SK-N-MC (cell line): Measurements from ENCODE around the gene TSSK6.

ENCODE experiments used
- DNase-seq: peaks from one replicate; pipeline ENCODE4 v3.0.0-alpha.2; 2011; ENCODE audit warnings: low read depth, low spot score
- H3K27ac ChIP-seq: fragments of 200-600 bp; sonication (generic); 2 replicates; pipeline ENCODE4 v1.5.1; 2016; ENCODE audit warnings: mixed run types
- H3K36me3 ChIP-seq: fragments of 200-600 bp; sonication (generic); 2 replicates; pipeline ENCODE4 v1.6.1; 2017; ENCODE audit warnings: antibody characterized with exemption, low read length, mixed read lengths; ENCODE audit not compliant: insufficient read depth
- H3K4me3 ChIP-seq: fragments of 200-600 bp; sonication (generic); 2 replicates; pipeline ENCODE4 v1.5.1; 2016
- H3K9ac ChIP-seq: fragments of 200-600 bp; sonication (generic); 2 replicates; pipeline ENCODE4 v1.8.0; 2017; ENCODE audit warnings: mixed run types, mixed read lengths; ENCODE audit not compliant: insufficient read length
- H3K9me3 ChIP-seq: fragments of 200-600 bp; sonication (generic); 2 replicates; pipeline ENCODE4 v1.6.1; 2017; ENCODE audit warnings: low read depth, mild to moderate bottlenecking, antibody characterized with exemption, low read length, moderate library complexity, mixed read lengths
- EZH2 ChIP-seq: fragments of 200-600 bp; sonication (generic); IDR thresholded peaks from one replicate; pipeline ENCODE4 v1.6.1; 2017; ENCODE audit warnings: antibody characterized with exemption
- FOXP2 ChIP-seq: optimal IDR thresholded peaks from 2 replicates; pipeline ENCODE3; 2011; ENCODE audit warnings: mild to moderate bottlenecking, moderate library complexity; ENCODE audit not compliant: insufficient read depth; ENCODE audit errors: extremely low read length, control extremely low read depth
- POLR2AphosphoS5 ChIP-seq: IDR thresholded peaks from 2 replicates; pipeline ENCODE4 v1.6.1; 2012; ENCODE audit warnings: mild to moderate bottlenecking, low read depth, low read length, borderline replicate concordance

The TSSK6 gene

DNA sequence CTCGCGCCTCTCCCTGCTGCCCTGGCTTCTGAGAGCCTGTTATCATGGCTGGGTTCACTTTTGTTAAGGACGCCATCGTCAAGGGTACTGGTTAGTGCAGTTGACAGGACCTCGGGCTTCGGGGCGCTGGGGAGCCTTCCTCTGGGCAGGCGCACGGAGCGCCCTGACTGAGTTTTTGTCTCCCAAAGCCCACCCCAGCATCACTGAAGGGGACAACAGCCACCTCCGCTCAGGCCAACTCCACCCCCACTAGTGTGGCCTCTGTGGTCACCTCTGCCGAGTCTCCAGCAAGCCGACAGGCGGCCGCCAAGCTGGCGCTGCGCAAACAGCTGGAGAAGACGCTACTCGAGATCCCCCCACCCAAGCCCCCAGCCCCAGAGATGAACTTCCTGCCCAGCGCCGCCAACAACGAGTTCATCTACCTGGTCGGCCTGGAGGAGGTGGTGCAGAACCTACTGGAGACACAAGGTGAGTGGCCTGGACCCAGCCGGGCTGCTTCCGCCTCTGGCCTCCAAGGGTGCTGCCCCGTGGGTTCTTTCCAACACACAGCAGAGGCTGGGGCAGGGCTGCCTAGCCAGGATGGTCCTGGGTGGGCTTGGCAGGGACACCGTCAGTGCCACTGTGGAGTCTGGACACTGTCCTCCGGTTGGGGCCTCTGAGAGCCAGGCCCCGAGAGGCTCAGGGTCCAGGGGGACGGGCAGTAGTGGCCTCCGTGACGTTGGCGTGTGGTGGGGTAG is 16.9 kb downstream of the TSSK6 start:
- DNase-seq, result no peak
- H3K36me3 ChIP-seq, result peaks cover 86% of the 10 kb centered on the region
- no peak overlapping the region for H3K27ac ChIP-seq
- H3K9me3 ChIP-seq, result no peaks in the 10 kb centered on the region
- H3K9ac ChIP-seq, result no peak overlapping the region
- no peak overlapping the region for H3K4me3 ChIP-seq
- no peak for TF ChIP-seq EZH2

DNA sequence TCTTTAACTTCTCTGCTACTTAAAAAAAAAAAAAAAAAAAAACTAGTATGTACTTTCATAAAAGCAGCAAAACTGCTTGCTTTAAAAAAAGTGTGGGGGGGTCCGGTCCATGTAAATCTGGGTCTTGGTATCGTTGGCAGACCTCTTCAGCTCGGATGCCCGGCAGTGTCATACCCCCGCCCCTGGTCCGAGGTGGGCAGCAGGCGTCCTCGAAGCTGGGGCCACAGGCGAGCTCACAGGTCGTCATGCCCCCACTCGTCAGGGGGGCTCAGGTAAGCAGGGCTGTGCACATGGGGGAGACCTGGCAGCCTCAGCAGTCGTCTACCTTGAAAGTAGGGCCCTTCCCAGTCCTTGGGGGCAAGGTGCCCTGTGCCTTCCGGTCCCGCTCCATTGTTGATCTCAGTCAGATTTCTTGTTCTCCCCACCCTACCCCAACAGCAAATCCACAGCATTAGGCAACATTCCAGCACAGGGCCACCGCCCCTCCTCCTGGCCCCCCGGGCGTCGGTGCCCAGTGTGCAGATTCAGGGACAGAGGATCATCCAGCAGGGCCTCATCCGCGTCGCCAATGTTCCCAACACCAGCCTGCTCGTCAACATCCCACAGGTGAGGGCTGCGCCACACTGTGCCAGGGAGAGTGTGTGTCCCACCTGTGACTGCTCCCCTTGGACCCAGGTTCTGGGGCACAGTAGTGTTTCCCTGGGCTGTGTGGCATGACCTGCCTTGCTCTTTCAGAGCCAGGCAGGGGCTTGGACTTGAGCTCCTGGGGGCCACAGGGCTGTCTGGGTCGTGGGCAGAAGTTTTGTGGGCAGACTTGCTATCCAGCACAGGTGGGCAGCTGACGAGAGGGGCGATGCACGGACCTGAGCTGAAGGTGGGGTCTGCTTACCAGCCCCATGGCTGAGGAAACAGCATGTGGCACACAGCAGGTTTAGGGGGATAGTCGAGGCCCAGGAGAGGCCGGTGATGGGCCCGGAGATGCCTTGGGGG is 19.4 kb downstream of the TSSK6 start:
- no peak overlapping the region for H3K27ac ChIP-seq

DNA sequence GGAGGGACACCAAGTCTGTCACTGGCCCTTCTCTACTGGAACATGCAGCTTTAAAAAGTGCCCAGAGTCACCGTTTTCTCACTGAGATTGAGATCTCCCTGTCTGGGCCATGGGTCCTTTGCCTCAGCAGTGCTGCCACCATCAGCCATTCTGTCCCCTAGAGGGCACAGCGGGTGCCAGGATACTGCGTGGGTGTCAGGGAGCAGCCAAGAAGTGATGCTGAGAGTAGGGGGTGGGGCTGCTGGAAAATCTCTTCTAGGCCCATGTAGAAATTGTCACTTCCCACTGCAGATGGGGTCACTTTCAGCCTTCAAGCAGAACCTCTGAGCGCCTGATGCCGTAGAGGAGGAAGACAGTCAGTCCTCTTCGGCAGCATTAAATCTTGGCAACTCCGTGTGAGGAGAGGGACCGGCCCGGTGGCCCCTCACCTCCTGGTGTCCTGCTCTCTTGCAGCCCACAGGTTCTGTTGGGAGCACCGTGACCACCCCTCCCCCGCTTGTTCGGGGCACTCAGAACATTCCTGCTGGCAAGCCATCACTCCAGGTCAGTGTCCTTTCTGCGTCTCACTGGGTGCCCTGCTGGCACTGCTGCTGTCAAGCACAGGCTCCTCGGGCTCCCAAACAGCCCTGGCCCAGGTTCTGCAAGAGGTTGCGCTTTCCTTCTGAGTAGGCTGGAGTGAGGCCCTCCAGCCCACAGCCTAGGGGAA is 21.4 kb downstream of the TSSK6 start:
- Histone ChIP-seq H3K27ac (no peak overlapping the region), H3K4me3 (no peak overlapping the region), H3K9ac (no peak overlapping the region), H3K36me3 (peaks cover 64% of the 10 kb centered on the region), H3K9me3 (no peaks in the 10 kb centered on the region)
- no peak for TF ChIP-seq FOXP2
- TF ChIP-seq EZH2, result no peak
- no peak for TF ChIP-seq POLR2AphosphoS5
- DNase-seq, result no peak

More for the DNA sequence above, 19.4 kb downstream of the TSSK6 start:
- Histone ChIP-seq H3K9me3 (no peaks in the 10 kb centered on the region), H3K36me3 (peaks cover 81% of the 10 kb centered on the region), H3K9ac (no peak overlapping the region), H3K4me3 (no peak overlapping the region)
- TF ChIP-seq FOXP2, result no peak
- no peak for TF ChIP-seq POLR2AphosphoS5
- no peak for TF ChIP-seq EZH2
- DNase-seq, result no peak

- Histone ChIP-seq H3K4me3 (no peak overlapping the region), H3K36me3 (peaks cover 48% of the 10 kb centered on the region), H3K9ac (no peak overlapping the region), H3K27ac (0 out of 2 replicates have a peak overlapping the region, but pooled peaks have one; percentile 9), H3K9me3 (no peaks in the 10 kb centered on the region)
- no peak for DNase-seq
- TF ChIP-seq POLR2AphosphoS5, result no peak
- TF ChIP-seq EZH2, result no peak
- TF ChIP-seq FOXP2, result no peak
Measured at GRCh38 chr19:19492026-19492610, 23.2 kb downstream of the TSSK6 start.

GRCh38 chr19:19491321-19492025 is 23.9 kb downstream of the TSSK6 start:
- TF ChIP-seq FOXP2 (no peak), EZH2 (no peak), POLR2AphosphoS5 (no peak)
- Histone ChIP-seq H3K27ac (no peak overlapping the region), H3K9ac (no peak overlapping the region), H3K36me3 (peaks cover 45% of the 10 kb centered on the region), H3K9me3 (no peaks in the 10 kb centered on the region), H3K4me3 (no peak overlapping the region)
- no peak for DNase-seq

DNA sequence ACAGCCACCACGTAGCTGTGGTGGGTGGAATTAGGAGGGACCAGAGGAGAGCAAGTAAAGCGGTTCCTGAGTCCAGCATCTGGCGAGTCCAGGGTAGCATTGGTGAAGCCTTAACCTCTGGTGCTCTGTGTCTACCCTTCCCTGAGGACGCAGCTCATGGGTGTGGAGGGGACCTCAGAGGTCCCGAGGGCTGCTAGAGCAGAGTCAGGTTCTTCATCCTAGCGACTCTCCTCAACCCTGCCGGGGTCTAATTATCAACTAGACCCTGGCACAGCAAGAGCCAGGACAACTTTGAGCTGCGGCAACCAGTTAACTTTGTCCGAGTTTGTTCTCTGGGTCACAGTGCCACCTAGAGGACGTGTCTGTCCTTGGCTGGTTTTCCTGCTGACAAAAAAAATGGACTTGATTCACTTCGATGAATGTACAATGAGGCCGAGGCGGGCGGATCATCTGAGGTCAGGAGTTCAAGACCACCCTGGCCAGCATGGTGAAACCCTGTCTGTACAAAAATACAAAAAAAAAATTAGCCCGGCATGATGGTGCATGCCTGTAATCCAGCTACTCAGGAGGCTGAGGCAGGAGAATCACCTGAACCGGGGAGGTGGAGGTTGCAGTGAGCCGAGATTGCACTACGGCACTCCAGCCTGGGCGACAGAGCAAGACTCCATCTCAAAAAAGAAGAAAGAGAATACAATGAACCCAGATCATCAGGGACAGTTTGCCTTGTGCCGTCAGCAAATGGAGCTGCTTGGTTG is 25.0 kb downstream of the TSSK6 start:
- no peak overlapping the region for H3K4me3 ChIP-seq
- H3K27ac ChIP-seq, result peak overlapping the region; percentile 96
- no peaks in the 10 kb centered on the region for H3K9me3 ChIP-seq
- no peak overlapping the region for H3K9ac ChIP-seq
- TF ChIP-seq EZH2 (no peak), POLR2AphosphoS5 (no peak), FOXP2 (no peak)
- peak; percentile 30 for DNase-seq
- H3K36me3 ChIP-seq, result peaks cover 35% of the 10 kb centered on the region; the same call in 1 of the 2 replicates

- H3K9ac ChIP-seq, result no peak overlapping the region
Measured at GRCh38 chr19:19489804-19490204, 25.5 kb downstream of the TSSK6 start.

More at GRCh38 chr19:19489804-19490204, 25.5 kb downstream of the TSSK6 start:
- no peak for DNase-seq
- Histone ChIP-seq H3K4me3 (no peak overlapping the region), H3K27ac (peak overlapping the region; percentile 96), H3K9me3 (no peaks in the 10 kb centered on the region), H3K36me3 (peaks cover 34% of the 10 kb centered on the region; the same call in 1 of the 2 replicates)
- TF ChIP-seq FOXP2 (no peak), EZH2 (no peak), POLR2AphosphoS5 (no peak)
